Measurements from ENCODE around the gene ITGAE.
"Not testable (repeated sequence)": the region's sequence is repeated elsewhere in the genome, so short reads cannot be mapped to it uniquely, and the experiment has no call there.

Gene ITGAE

GRCh38 chr17:3761036-3761917 is 39.7 kb downstream of the ITGAE start:
- peak; percentile 28 for DNase-seq (ENCODE audit: low spot score)

GRCh38 chr17:3759597-3760216 is 41.3 kb downstream of the ITGAE start:
- DNase-seq (ENCODE audit: low spot score), result no peak

DNA sequence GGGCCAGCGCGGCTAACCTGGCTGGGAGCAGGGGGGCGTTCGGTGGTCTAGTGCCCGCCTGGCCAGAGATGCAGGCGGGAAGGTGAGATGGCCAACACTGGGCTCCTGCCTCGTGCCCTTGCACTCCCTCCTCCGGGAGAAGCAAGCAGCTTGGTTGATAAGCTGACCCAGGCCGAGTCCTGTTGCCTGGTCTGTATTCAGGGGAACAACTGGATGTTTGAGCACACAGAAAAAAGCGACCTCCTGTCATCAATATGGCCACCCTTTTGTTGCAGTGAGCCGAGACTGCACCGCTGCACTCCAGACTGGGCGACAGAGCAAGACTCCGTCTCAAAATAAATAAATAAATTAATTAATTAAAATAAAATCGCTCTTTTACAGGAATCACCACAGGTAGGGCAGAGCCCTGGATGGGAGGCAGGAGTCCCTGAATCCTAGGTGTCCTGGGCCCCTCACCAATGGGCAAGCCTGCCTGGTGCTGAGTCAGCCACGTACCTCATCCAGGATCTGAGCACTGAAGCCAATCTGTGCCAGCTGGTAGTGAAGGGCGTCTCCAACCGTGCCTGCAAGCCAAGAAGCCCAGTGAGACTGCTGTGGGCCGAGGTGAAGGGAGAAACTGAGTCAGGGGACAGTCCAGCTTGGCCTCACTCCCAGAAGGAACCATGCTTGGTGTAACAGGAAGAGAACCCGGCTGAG is 45.5 kb downstream of the ITGAE start:
- no peak for DNase-seq (ENCODE audit: low spot score)

DNA sequence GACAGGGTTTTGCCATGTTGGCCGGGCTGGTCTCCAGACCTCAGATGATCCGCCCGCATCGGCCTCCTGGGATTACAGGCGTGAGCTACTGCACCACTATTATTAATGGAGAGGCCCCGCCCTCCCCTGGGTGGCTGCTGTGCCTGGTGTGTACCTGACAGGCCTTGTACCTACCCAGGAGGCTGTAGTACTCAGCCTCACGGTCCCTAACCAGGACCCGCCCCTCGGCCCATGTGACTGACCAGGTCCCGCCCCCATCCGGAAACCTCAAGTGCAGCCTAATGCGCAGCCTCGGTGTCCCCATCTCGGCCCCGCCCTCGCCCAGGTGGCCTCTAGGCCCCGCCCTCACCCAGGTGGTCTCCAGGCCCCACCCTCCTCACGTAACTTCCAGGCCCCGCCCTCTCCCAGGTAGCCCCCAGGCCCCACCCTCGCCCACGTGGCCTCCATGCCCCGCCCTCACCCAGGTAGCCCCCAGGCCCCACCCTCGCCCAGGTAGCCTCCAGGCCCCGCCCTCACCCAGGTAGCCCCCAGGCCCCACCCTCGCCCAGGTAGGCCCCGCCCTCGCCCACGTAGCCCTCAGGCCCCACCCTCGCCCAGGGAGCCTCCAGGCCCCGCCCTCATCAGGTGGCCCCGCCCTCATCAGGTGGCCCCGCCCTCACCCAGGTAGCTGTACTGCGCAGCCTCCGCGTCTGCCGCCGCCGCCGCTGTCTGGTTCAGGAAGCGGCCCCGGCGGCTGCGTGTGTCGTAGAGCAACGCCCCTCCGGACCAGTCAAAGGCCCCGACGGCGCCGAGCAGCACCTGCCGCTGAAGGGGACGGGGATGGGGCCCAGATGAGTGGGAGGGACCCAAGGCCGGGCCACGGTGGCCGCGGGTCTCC is 46.3 kb downstream of the ITGAE start:
- peak; percentile 17 for DNase-seq (ENCODE audit: low spot score)

GRCh38 chr17:3754066-3754457 is 46.9 kb downstream of the ITGAE start:
- DNase-seq (ENCODE audit: low spot score), result no peak

- DNase-seq (ENCODE audit: low spot score), result no peak
These were observed 47.4 kb downstream of the ITGAE start for GRCh38 chr17:3753624-3754023.

GRCh38 chr17:3751836-3752235 is 49.2 kb downstream of the ITGAE start:
- DNase-seq (ENCODE audit: low spot score), result no peak

DNA sequence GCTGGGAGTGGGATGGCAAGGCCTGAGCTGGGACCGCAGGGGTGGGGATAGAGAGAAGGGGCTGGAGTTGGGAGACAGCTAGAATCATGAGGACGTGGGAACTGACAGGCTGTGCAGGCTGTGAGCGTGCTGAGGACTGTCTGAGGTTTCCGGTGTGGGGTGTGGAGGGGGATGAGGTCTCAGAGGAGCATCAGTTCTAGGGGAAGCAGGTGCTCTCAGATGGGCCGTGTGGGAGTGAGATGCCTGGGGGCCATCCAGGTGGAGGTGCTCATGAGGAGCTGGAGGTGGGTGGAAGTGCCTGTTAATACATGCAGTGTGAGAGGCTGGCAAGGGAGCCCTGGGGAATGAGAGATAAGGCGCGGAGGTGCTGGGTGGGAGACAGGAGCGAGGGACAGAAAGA is 50.1 kb downstream of the ITGAE start:
- DNase-seq (ENCODE audit: low spot score), result no peak

- DNase-seq (ENCODE audit: low spot score), result no peak
These were observed 50.7 kb downstream of the ITGAE start for GRCh38 chr17:3750296-3750695.

GRCh38 chr17:3748576-3748975 is 52.4 kb downstream of the ITGAE start:
- no peak for DNase-seq (ENCODE audit: low spot score)

DNA sequence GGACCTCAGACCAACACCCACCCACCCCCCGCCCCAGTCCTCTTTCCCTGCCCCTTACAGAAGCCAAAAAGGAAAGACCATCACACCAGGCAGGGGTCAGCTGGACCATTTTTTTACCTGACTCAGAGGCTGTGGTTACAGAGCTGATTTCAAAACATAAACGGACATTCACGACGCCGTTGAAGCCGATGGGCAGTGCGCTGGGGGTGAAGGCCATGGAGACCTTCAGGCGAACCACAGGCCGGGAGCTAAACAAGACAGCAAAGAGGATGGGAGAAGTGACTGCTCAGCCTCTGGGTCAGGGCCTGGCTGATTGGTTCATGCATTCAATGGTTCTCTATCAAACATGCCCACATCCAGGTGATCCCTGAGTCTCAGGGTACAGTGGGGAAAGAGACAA is 53.2 kb downstream of the ITGAE start:
- DNase-seq (ENCODE audit: low spot score), result no peak

DNA sequence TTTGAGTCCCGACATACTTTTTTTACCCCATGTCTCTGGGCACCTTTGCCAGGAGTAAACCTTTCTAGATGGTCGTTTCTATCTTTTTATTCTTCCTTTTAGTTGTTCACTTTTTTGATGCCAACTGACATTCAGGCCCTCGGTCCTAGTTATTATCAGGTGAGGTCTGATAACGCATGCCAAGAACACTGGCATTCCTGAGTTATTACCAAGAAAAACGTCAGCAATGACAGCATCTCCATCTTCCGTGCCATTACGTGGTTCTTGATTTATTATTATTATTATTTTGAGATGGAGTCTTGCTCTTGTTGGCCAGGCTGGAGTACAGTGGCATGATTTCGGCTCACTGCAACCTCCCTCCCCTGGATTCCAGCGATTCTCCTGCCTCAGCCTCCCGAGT is 55.9 kb downstream of the ITGAE start:
- no peak for DNase-seq (ENCODE audit: low spot score)

- no peak for DNase-seq (ENCODE audit: low spot score)
These were observed 57.0 kb downstream of the ITGAE start for GRCh38 chr17:3744014-3744413.

GRCh38 chr17:3740611-3741073 is 60.3 kb downstream of the ITGAE start:
- DNase-seq (ENCODE audit: low spot score), result no peak

DNA sequence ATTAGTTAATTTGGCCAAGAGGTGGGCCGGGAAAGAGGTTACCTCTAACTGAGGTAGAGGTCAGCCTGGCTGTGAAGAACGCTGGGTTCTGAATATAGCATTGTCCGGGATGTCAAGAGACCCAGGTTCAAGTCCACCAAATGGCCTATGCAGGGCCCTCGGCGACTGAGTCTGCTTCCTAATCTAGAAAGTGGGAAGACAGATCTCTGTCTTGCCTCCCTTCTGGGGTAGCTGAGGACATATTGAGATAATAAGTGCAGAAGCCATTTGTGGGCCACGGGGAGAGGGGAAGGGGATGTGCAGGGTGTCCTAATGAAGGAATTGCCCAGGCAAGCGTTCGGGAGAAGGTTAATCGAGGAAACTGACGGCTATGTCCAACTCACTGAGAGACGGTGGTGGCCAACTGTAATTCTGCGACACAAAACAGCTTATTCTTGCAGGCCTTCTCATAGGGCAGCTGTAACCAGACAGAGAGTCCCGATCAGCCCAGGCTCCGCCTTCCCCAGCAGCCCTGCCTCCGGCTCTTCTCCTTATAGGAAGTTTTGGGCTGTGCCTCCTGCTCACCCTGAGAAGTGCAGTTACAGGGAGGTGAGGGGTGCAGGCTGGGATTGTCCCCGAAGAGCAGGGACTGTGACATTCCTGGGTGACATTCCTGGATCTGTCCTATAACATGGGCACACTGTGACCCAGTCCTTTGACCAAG is 61.4 kb downstream of the ITGAE start:
- DNase-seq (ENCODE audit: low spot score), result no peak

GRCh38 chr17:3738562-3739295 is 62.3 kb downstream of the ITGAE start:
- no peak for DNase-seq (ENCODE audit: low spot score)

DNA sequence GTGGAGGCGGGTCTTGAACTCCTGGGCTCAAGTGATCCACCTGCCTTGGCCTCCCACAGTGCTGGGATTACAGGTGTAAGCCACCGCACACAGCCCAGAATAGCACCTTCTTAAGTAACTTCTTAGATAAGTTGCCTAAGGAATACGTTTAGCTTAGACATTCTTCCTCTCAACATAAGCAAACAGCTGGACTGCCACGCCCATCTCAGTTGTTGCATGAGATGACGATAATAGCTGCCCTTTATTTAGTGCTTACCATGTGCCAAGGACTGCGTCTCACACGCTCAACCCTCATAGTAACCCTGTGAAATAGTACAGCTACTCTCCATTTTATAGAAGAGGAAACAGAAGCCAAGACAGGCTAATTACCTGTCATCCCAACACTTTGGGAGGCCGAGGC is 65.5 kb downstream of the ITGAE start:
- no peak for DNase-seq (ENCODE audit: low spot score)

- DNase-seq (ENCODE audit: low spot score), result not testable (repeated sequence)
These were observed 66.1 kb downstream of the ITGAE start for GRCh38 chr17:3734911-3735276.

- no peak for DNase-seq (ENCODE audit: low spot score)
These were observed 68.8 kb downstream of the ITGAE start for GRCh38 chr17:3732210-3732621.

GRCh38 chr17:3730881-3731429 is 70.0 kb downstream of the ITGAE start:
- no peak for DNase-seq (ENCODE audit: low spot score)
